ENCODE data around the gene GCNT4.

GCNT4 gene

DNA sequence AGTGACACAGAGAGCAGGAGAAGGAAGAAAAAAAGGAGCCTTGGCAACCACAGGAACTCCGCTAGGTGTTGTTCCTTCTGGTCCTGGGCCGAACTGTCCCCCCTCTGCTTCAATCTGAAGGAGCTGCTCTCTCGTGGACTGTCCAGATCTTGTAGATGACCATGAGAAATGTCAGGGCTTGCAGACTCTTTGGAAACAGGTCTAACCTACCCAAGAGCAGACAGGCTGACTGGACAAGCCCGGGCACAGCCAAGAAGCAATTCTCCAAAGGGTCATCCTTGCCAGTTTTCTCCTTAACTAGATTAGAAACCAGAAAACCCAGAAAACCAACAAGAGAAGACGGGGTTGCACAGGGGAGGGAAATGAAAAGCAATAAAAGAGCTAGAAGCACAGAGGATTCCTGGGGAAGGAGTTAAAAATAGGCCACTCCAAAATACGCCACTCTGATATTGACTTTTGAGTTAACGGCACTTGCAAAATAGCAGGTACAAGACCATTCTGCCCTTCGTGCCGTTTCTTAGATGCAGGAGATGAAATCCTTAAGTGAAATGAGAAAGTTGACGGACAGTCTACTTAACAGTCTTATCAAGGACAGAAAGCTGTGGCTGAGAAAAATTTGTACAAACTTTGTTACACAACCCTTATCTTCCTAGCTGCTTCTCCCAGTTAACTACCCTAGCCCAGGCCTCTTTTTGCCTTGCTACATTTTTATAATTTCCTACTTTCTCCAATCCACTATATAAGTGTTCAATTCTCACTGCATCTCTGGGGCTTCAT is 5.8 kb downstream of the GCNT4 start:
- ChIA-PET CTCF (no interaction called here), POLR2A (no interaction called here)
- TF ChIP-seq LEF1 (IDR thresholded peaks at IDR 0.05; ENCODE audit: borderline replicate concordance): no peak
- TF ChIP-seq, protein P1, sequence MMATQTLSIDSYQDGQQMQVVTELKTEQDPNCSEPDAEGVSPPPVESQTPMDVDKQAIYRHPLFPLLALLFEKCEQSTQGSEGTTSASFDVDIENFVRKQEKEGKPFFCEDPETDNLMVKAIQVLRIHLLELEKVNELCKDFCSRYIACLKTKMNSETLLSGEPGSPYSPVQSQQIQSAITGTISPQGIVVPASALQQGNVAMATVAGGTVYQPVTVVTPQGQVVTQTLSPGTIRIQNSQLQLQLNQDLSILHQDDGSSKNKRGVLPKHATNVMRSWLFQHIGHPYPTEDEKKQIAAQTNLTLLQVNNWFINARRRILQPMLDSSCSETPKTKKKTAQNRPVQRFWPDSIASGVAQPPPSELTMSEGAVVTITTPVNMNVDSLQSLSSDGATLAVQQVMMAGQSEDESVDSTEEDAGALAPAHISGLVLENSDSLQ (IDR thresholded peaks at IDR 0.05): no peak
- TF ChIP-seq SUZ12 (IDR thresholded peaks at IDR 0.05): no peak
- TF ChIP-seq ZNF384 (IDR thresholded peaks at IDR 0.05): no peak
- TF ChIP-seq FOXK2 (IDR thresholded peaks at IDR 0.05): no peak
- no peak for TF ChIP-seq FOXM1 (IDR thresholded peaks at IDR 0.05; ENCODE audit: borderline replicate concordance)
- no peak for TF ChIP-seq NFRKB (IDR thresholded peaks at IDR 0.05)
- TF ChIP-seq CTBP1 (IDR thresholded peaks at IDR 0.05; ENCODE audit: borderline replicate concordance): no peak
- TF ChIP-seq FOXA1 (IDR thresholded peaks at IDR 0.05): no peak
- no peak for TF ChIP-seq HDGF (IDR thresholded peaks at IDR 0.05; ENCODE audit: borderline replicate concordance)
- no peak for TF ChIP-seq ELF4 (IDR thresholded peaks at IDR 0.05)
- no peak for TF ChIP-seq ARNT (IDR thresholded peaks at IDR 0.05)
- DNase-seq (ENCODE audit: extremely low spot score): no peak

DNA sequence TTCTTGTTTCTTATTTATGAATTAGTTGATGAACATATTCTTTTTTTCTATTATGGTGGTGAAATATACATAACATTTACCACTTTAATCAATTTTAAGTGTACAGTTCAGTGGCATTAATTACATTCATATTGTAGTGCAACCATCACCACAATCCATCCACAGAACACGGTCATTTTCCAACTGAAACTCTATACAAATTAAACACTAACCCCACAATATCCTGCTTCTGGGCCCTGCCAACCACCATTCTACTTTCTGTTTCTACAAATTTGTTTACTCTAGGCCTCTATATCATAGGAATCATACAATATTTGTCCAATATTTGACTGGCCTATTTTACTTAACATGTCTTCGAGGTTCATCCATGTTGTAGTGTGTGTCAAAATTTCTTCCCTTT is 7.3 kb downstream of the GCNT4 start:
- no peak for DNase-seq (ENCODE audit: extremely low spot score)
- CTCF ChIA-PET: no interaction called here
- POLR2A ChIA-PET: no interaction called here
- no peak for TF ChIP-seq CTBP1 (IDR thresholded peaks at IDR 0.05; ENCODE audit: borderline replicate concordance)
- no peak for TF ChIP-seq TARDBP (IDR thresholded peaks at IDR 0.05)
- TF ChIP-seq L3MBTL2 (conservative IDR thresholded peaks at IDR 0.05): no peak
- TF ChIP-seq ARNT (IDR thresholded peaks at IDR 0.05): no peak
- no peak for TF ChIP-seq LEF1 (IDR thresholded peaks at IDR 0.05; ENCODE audit: borderline replicate concordance)
- TF ChIP-seq FOXM1 (IDR thresholded peaks at IDR 0.05; ENCODE audit: borderline replicate concordance): no peak
- no peak for TF ChIP-seq ELF4 (IDR thresholded peaks at IDR 0.05)
- TF ChIP-seq FOXA1 (IDR thresholded peaks at IDR 0.05): no peak
- no peak for TF ChIP-seq SP1 (IDR thresholded peaks at IDR 0.05)

DNA sequence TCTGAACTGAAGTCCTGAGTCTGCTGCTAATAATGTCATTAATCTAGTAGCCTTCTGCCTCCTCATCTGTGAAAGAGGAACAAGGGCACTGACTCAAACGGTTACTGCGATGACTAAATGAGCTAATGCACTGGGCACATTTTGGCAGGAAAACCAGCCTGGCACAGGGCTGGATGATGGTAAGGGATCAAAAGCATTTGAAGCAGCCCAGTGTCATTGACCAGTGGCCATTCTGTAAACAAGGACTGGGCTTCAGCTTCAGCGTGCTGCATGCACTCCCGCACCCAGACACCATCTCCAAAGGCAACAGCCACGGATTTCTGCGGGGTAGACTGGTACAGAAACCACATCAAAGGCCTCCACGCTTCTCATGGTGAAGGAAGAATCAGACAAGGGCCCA is 8.0 kb downstream of the GCNT4 start:
- ChIA-PET CTCF (no interaction called here), POLR2A (no interaction called here)
- no peak for DNase-seq (ENCODE audit: extremely low spot score)
- TF ChIP-seq FOXM1 (IDR thresholded peaks at IDR 0.05; ENCODE audit: borderline replicate concordance): no peak
- no peak for TF ChIP-seq HDGF (IDR thresholded peaks at IDR 0.05; ENCODE audit: borderline replicate concordance)
- TF ChIP-seq FOXA1 (IDR thresholded peaks at IDR 0.05): no peak
- no peak for TF ChIP-seq CTBP1 (IDR thresholded peaks at IDR 0.05; ENCODE audit: borderline replicate concordance)
- TF ChIP-seq L3MBTL2 (conservative IDR thresholded peaks at IDR 0.05): no peak
- no peak for TF ChIP-seq LEF1 (IDR thresholded peaks at IDR 0.05; ENCODE audit: borderline replicate concordance)
- no peak for TF ChIP-seq BHLHE40 (IDR thresholded peaks at IDR 0.05; ENCODE audit: borderline replicate concordance)
- TF ChIP-seq SP1 (IDR thresholded peaks at IDR 0.05): no peak
- TF ChIP-seq FOXK2 (IDR thresholded peaks at IDR 0.05): no peak
- TF ChIP-seq SUZ12 (IDR thresholded peaks at IDR 0.05): no peak
- TF ChIP-seq ZNF384 (IDR thresholded peaks at IDR 0.05): no peak
- no peak for TF ChIP-seq NFRKB (IDR thresholded peaks at IDR 0.05)
- TF ChIP-seq TARDBP (IDR thresholded peaks at IDR 0.05): no peak
- no peak for TF ChIP-seq ARNT (IDR thresholded peaks at IDR 0.05)

DNA sequence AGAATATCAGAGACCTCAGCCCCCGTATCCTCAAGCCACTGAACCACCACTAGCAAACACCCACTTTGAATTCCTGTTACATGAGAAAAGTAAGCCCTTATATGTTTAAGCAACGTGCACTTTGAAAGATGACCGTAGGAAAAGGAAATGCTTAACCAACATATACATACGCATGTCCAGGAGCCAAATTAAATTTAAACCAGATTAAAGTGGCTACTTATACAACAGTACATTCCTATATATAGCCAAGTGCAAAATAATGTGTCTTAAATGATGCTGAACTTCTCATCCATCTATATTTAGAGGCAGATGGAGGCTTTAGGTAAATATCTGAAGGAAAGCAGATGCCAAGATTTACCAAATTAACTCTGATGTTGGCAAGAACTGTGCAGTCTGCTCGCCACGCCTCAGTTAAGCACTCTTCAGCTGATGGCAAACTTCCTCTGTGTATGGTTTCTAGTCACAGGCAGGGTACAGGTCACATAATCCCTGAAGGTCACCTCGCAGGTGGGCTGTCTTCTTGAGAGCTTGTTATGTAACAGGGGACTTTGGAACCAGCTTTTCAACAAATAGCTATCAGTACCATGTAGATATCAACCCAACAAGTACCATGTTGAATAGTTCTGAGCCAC is 8.6 kb downstream of the GCNT4 start:
- POLR2A ChIA-PET: no interaction called here
- no peak for TF ChIP-seq ELF4 (IDR thresholded peaks at IDR 0.05)
- no peak for TF ChIP-seq L3MBTL2 (conservative IDR thresholded peaks at IDR 0.05)
- no peak for TF ChIP-seq TARDBP (IDR thresholded peaks at IDR 0.05)
- TF ChIP-seq CTBP1 (IDR thresholded peaks at IDR 0.05; ENCODE audit: borderline replicate concordance): no peak
- TF ChIP-seq FOXM1 (IDR thresholded peaks at IDR 0.05; ENCODE audit: borderline replicate concordance): no peak
- TF ChIP-seq FOXA1 (IDR thresholded peaks at IDR 0.05): no peak
- TF ChIP-seq ZNF384 (IDR thresholded peaks at IDR 0.05): no peak
- no peak for TF ChIP-seq BHLHE40 (IDR thresholded peaks at IDR 0.05; ENCODE audit: borderline replicate concordance)
- TF ChIP-seq FOXK2 (IDR thresholded peaks at IDR 0.05): no peak
- TF ChIP-seq ARNT (IDR thresholded peaks at IDR 0.05): no peak
- no peak for TF ChIP-seq SP1 (IDR thresholded peaks at IDR 0.05)
- CTCF ChIA-PET: no interaction called here
- no peak for DNase-seq (ENCODE audit: extremely low spot score)

DNA sequence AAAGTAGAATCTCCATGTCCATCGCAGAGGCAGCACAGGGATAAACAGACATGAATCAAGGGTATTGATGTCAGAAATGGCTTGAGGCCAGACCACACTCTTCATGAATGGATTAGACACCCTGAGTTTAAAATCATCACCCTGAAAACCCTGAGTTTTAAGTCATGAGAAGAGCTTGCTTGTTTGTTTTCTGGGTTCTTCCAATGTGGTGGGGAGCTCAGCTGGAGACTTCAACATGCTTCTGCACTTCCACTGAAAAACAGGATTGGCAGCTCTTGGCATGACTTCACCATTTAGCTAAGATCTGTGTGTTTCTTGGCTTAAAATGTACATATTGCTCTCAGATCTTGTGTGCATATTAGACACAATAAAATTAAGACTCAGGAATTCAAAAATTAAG is 9.8 kb downstream of the GCNT4 start:
- POLR2A ChIA-PET: no interaction called here
- no peak for DNase-seq (ENCODE audit: extremely low spot score)
- CTCF ChIA-PET: no interaction called here
- TF ChIP-seq ARNT (IDR thresholded peaks at IDR 0.05) (no peak), HDGF (IDR thresholded peaks at IDR 0.05; ENCODE audit: borderline replicate concordance) (no peak), LEF1 (IDR thresholded peaks at IDR 0.05; ENCODE audit: borderline replicate concordance) (no peak), ELF4 (IDR thresholded peaks at IDR 0.05) (no peak), BHLHE40 (IDR thresholded peaks at IDR 0.05; ENCODE audit: borderline replicate concordance) (no peak), CTBP1 (IDR thresholded peaks at IDR 0.05; ENCODE audit: borderline replicate concordance) (no peak), SUZ12 (IDR thresholded peaks at IDR 0.05) (no peak), TARDBP (IDR thresholded peaks at IDR 0.05) (no peak), SP1 (IDR thresholded peaks at IDR 0.05) (no peak), FOXA1 (IDR thresholded peaks at IDR 0.05) (no peak), FOXM1 (IDR thresholded peaks at IDR 0.05; ENCODE audit: borderline replicate concordance) (no peak), NFRKB (IDR thresholded peaks at IDR 0.05) (no peak), FOXK2 (IDR thresholded peaks at IDR 0.05) (no peak), L3MBTL2 (conservative IDR thresholded peaks at IDR 0.05) (no peak), ZNF384 (IDR thresholded peaks at IDR 0.05) (no peak)
- TF ChIP-seq, protein P1 (IDR thresholded peaks at IDR 0.05): no peak

DNA sequence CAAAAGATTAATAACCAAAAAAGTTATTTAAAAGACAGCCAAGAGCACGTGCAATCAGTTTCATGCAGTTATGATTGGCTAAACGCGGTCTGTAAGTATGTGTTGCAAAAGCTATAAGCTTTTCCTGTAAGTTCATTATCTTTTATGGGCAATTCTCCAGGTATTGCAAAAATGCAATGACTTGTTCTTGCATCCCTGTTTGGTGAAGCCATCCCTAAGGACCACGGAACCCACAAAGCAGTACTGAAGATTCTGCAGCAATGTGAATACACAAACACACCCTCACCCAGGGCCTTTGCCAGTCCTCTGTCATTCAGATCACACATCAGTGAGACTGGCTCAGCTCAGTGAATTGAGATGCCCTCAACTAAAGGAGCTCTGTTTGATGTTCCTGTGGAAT is 11.4 kb downstream of the GCNT4 start:
- CTCF ChIA-PET: no interaction called here
- DNase-seq (ENCODE audit: extremely low spot score): no peak
- POLR2A ChIA-PET: no interaction called here
- TF ChIP-seq TARDBP (IDR thresholded peaks at IDR 0.05): no peak
- no peak for TF ChIP-seq L3MBTL2 (conservative IDR thresholded peaks at IDR 0.05)
- TF ChIP-seq FOXA1 (IDR thresholded peaks at IDR 0.05): no peak
- TF ChIP-seq CTBP1 (IDR thresholded peaks at IDR 0.05; ENCODE audit: borderline replicate concordance): no peak
- TF ChIP-seq LEF1 (IDR thresholded peaks at IDR 0.05; ENCODE audit: borderline replicate concordance): no peak
- no peak for TF ChIP-seq FOXK2 (IDR thresholded peaks at IDR 0.05)
- TF ChIP-seq SP1 (IDR thresholded peaks at IDR 0.05): no peak
- TF ChIP-seq FOXM1 (IDR thresholded peaks at IDR 0.05; ENCODE audit: borderline replicate concordance): no peak
- TF ChIP-seq SUZ12 (IDR thresholded peaks at IDR 0.05): no peak

Measured in HEK293T (cell line).